ENCODE results near the gene FOXD4L1.
"Not testable (repeated sequence)": the region's sequence is repeated elsewhere in the genome, so short reads cannot be mapped to it uniquely, and the experiment has no call there.

Gene FOXD4L1
- total RNA-seq = 0.26 to 0.31 reads per million in 2 donors

DNA sequence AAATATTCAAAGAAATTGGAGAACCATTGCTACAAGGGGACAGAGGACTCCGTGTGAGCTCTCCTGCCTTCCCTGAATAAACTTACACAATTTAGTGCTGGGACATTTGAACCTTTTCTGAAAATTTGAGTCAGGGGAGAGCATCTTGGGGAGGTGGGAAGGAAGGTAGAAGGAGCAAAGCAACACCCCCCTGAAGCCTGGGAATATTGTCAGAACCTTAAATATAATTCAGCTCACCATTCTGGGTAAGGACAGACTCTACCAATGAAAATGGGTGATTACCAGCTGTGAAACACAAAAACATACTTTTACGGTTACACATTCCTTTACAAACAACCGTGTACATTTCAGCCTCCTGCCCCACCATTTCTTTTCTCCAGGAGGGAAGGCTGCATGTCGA is at the start of gene FOXD4L1:
Gene FOXD4L1, plus strand, starts transcription at position 301 of the 400 bp plus-strand sequence. CDS start 592 bp downstream, outside the sequence.
- DNase-seq = not testable (repeated sequence)

DNA sequence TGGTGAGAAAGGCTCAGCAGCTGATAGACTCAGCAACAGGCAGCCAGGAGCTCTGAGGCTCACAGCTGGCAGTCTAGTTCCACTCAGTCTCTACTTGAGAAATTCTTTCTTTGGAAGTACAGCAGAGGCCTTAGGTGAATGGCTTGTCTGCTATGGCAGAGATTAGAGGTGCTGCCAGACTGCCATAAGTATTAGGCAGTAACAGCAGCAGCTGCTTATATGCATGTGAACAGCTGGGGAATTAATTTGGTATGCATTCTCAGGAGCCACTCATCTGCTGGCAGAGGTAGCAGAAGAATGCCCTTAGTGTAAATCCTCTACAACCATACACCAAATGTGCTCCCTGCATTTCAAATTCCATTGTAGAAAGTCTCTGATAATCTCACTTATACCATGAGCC is 32.7 kb upstream of the FOXD4L1 start:
- DNase-seq = not testable (repeated sequence)

GRCh38 chr2:113476688-113477368 is 21.6 kb upstream of the FOXD4L1 start:
- DNase-seq = not testable (repeated sequence)

DNA sequence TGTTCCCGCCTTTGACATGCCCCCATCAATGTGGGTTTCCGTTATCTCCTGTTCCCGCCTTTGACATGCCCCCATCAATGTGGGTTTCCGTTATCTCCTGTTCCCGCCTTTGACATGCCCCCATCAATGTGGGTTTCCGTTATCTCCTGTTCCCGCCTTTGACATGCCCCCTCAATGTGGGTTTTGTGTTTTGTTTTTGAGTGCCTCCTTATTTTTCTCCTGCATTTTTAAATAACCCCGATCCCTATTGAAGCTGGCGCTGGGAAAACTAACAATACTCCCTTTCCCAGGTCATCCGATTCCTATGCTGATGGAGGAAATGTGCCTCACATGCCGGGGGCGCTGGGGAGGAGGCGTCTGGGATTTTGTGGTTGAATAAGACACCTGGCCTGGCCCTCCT is 1.9 kb upstream of the FOXD4L1 start:
- not testable (repeated sequence) for DNase-seq

DNA sequence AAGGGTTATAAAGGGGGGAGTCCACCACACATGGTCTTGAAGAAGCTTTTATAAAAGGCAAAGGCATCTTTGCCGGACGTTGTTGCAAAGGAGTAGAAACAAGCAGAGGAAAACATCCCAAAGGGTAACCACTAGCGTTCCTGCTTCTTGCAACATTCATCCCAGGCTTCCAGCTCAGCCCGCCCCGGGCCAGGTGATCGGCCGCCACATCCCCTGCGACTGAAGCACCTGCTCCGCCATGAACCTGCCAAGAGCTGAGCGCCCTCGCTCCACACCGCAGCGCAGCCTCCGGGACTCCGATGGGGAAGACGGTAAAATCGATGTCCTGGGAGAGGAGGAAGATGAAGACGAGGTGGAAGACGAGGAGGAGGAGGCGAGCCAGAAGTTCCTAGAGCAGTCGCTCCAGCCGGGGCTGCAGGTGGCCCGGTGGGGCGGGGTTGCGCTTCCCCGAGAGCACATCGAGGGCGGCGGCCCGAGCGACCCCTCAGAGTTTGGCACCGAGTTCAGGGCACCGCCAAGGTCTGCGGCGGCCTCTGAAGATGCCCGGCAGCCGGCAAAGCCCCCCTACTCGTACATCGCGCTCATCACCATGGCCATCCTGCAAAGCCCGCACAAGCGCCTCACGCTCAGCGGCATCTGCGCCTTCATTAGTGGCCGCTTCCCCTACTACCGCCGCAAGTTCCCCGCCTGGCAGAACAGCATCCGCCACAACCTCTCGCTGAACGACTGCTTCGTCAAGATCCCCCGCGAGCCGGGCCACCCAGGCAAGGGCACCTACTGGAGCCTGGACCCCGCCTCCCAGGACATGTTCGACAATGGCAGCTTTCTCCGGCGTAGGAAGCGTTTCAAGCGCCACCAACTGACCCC is 787 bp downstream of the FOXD4L1 start:
- DNase-seq = not testable (repeated sequence)

- not testable (repeated sequence) for DNase-seq
Measured at GRCh38 chr2:113499886-113500722, 1.6 kb downstream of the FOXD4L1 start.

DNA sequence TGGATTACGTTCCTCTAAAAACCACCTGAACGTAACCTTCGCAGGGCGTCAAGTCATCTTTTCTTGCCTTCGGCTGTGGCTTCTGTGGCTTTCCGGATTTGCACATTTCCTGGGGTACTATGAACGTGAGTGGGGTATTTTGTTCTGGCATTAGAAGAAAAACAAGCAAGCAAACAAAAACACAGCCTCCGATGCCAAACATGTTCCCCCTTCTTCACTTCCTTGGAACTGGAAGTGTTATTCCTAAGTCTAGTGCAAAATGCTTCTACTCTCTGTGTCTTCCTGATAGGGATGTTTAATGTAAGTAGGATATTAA is 2.2 kb downstream of the FOXD4L1 start:
- not testable (repeated sequence) for DNase-seq

GRCh38 chr2:113502216-113503093 is 4.0 kb downstream of the FOXD4L1 start:
- not testable (repeated sequence) for DNase-seq

DNA sequence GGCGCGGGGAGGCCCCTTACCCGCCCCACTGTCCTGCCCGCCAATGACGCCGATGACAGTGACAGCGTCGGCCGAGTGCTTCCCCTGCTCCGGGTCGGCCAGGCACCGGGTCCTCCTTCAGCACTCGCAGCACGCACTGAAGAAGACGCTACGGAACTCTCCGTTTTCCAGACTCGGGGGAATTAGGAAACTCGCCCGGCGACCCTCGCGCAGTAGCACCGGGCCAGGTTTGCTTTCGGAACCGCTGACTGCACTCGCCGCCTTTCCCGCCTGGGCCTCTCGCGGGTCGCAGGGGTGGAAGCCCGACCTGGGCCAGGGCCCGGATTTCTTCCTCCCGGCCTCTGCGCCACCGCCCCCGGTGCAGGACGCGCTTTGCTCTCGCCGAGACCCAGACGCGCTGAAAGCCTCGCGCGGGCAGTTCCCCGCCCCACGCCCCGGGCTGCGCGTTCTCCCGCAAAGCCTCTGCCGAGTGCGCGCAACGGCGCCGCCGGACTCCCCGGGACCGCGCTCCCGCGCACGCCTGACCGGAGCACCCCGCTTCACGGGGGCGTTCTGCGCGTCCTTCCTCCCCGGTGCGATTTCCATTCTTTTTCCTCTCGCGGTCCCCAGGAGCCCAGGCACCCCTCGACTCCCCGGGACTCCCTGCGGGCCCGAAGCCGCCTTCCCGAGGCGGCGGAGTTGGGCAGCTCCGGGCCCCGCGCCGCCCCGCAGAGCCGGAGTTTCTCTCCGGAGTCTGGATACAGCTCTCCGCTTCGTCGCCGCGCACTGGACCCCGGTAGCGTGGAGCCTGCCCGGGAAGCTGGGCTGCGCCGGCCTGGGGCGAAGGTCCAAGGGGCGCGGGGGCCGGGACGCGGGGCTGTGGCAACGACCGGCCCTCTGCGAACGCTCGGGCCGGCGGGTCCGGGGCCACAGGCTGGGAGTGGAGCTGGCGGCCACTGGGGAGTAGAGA is 4.9 kb downstream of the FOXD4L1 start:
- not testable (repeated sequence) for DNase-seq

- not testable (repeated sequence) for DNase-seq
Measured at GRCh38 chr2:113504081-113504480, 5.6 kb downstream of the FOXD4L1 start.

- not testable (repeated sequence) for DNase-seq
Measured at GRCh38 chr2:113507394-113508140, 9.1 kb downstream of the FOXD4L1 start.

GRCh38 chr2:113508187-113508586 is 9.7 kb downstream of the FOXD4L1 start:
- not testable (repeated sequence) for DNase-seq

- DNase-seq = not testable (repeated sequence)
Measured at GRCh38 chr2:113510913-113511312, 12.4 kb downstream of the FOXD4L1 start.

- DNase-seq = not testable (repeated sequence)
Measured at GRCh38 chr2:113511859-113512258, 13.4 kb downstream of the FOXD4L1 start.

- not testable (repeated sequence) for DNase-seq
Measured at GRCh38 chr2:113515457-113515856, 17.0 kb downstream of the FOXD4L1 start.

- not testable (repeated sequence) for DNase-seq
Measured at GRCh38 chr2:113515995-113516394, 17.5 kb downstream of the FOXD4L1 start.

GRCh38 chr2:113517025-113517424 is 18.6 kb downstream of the FOXD4L1 start:
- not testable (repeated sequence) for DNase-seq

DNA sequence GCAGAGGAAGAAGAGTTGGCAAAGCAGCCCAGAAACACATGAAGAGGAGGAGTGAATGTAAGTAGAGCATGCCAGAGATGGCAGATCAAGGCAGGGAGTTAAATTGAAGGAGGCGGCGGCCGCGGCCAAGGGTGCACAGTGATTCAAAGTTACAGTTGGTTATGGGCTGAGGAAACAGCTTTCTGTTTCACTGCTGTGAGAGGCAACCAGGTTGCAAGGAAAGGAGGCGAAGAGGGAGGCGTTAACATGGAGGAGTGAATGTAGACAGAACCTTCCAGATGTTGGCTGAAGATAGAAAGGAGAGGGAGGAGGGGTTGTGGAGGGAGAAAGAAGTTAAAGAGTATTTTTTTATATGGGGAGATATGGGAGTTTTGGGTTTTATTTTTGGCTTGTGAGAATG is 22.4 kb downstream of the FOXD4L1 start:
- DNase-seq = not testable (repeated sequence)

DNA sequence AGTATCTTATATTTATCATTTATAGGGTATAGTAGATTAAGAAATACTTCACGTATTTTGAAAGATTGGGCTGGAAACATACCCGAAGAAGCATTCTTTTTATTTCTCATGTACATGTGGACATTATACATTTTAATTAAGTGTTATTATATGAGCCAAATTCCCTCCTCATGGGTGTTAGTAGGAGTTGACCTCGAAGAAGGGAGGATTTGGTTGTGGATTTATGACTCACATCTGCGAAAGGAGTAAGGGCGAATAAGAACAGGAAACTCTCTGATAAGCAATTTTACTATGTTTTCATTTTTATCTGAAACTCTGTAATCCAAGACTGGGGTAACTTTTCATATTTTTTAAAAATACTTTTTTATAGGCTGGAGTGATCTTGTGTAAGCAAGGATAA is 23.0 kb downstream of the FOXD4L1 start:
- DNase-seq = not testable (repeated sequence)

DNA sequence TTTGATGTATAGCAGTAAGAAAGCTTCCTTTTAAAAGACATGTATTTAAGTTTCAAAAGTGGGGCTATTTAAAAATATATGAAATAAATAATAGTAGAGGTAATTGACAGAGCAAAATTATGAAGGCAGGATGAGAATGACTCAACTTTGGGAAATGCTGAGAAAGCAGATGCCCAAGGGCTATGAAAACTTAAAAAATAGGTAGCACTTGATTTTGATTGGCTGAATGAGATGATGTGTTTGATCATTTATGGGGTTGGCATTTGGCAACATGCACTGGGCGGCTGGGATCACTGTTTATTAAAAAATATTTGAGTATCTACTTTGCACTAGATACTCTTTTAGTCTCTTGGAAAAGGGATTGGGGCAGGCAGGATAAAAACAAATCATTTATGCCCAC is 26.5 kb downstream of the FOXD4L1 start:
- DNase-seq = not testable (repeated sequence)

Measured in activated gamma-delta T cell (primary cell).